HEK293 (cell line): Measurements from ENCODE around the gene ZBTB5.

Experiments
- CTCF ChIA-PET: fragments of 350-600 bp; formaldehyde crosslinking; extraction: SDS; loops from one replicate; lab custom pipeline; 2021; ENCODE audit warnings: antibody characterized with exemption; lab: Yijun Ruan, JAX
- POLR2A ChIA-PET: fragments of 300-600 bp; formaldehyde crosslinking; extraction: SDS; loops from one replicate; lab custom pipeline; 2020; ENCODE audit warnings: antibody characterized with exemption, inconsistent platforms; lab: Yijun Ruan, JAX
- H3K27ac ChIP-seq: fragments of 200-500 bp; sonication (Bioruptor generic); 2 replicates; pipeline ENCODE4 v1.5.1; 2014; ENCODE audit warnings: low read depth, low read length, control low read depth, inconsistent platforms; ENCODE audit errors: extremely low read depth
- H3K36me3 ChIP-seq, 2 experiments: fragments of 200-500 bp in 1 of 2; sonication (Bioruptor generic) in 1 of 2; 1 replicate in 1 of 2; 2 replicates in 1 of 2; pipeline ENCODE4 v1.5.1; 2014 to 2017; ENCODE audit warnings: inconsistent platforms in 2 of 2, low read length in 2 of 2; ENCODE audit not compliant: control insufficient read depth in 2 of 2, insufficient read depth in 1 of 2
- H3K4me1 ChIP-seq: fragments of 200-500 bp; sonication (Bioruptor generic); 2 replicates; pipeline ENCODE4 v1.5.1; 2014; ENCODE audit warnings: mild to moderate bottlenecking, low read length, inconsistent platforms; ENCODE audit not compliant: control insufficient read depth, insufficient read depth
- H3K4me3 ChIP-seq: 2 replicates; pipeline ENCODE4 v1.5.1; 2011; ENCODE audit warnings: low read depth, mild to moderate bottlenecking, control low read depth, low read length, moderate library complexity
- H3K9me3 ChIP-seq: fragments of 200-500 bp; sonication (Bioruptor generic); 2 replicates; pipeline ENCODE4 v1.5.1; 2014; ENCODE audit warnings: low read depth, low read length, inconsistent platforms; ENCODE audit not compliant: control insufficient read depth, insufficient read depth
- BCL6B ChIP-seq: fragments of 450-650 bp; formaldehyde crosslinking; IDR thresholded peaks from 2 replicates; pipeline ENCODE4 v1.5.1; 2017; ENCODE audit warnings: missing biosample characterization, missing genetic modification characterization
- GLIS1 ChIP-seq: fragments of 450-650 bp; formaldehyde crosslinking; IDR thresholded peaks from 2 replicates; pipeline ENCODE4 v1.5.1; 2016; ENCODE audit warnings: missing biosample characterization, missing genetic modification characterization
- HIC1 ChIP-seq: fragments of 450-650 bp; formaldehyde crosslinking; IDR thresholded peaks from 2 replicates; pipeline ENCODE4 v1.5.1; 2016; ENCODE audit warnings: missing biosample characterization, missing genetic modification characterization
- IKZF3 ChIP-seq: fragments of 450-650 bp; IDR thresholded peaks from 2 replicates; pipeline ENCODE4 v1.5.0; 2018; ENCODE audit warnings: missing biosample characterization, mild to moderate bottlenecking, missing genetic modification characterization, moderate library complexity
- KLF1 ChIP-seq: fragments of 450-650 bp; formaldehyde crosslinking; IDR thresholded peaks from 2 replicates; pipeline ENCODE4 v1.5.1; 2016; ENCODE audit warnings: missing biosample characterization, missing genetic modification characterization
- PRDM1 ChIP-seq: fragments of 450-650 bp; formaldehyde crosslinking; IDR thresholded peaks from 2 replicates; pipeline ENCODE4; 2016; ENCODE audit warnings: missing biosample characterization, missing genetic modification characterization
- PRDM10 ChIP-seq: fragments of 450-650 bp; formaldehyde crosslinking; IDR thresholded peaks from 2 replicates; pipeline ENCODE4 v1.5.1; 2016; ENCODE audit warnings: missing biosample characterization, missing genetic modification characterization
- PRDM6 ChIP-seq: fragments of 450-650 bp; formaldehyde crosslinking; IDR thresholded peaks from 2 replicates; pipeline ENCODE4 v1.5.1; 2017; ENCODE audit warnings: missing biosample characterization, missing genetic modification characterization
- SP7 ChIP-seq: fragments of 450-650 bp; formaldehyde crosslinking; IDR thresholded peaks from 2 replicates; pipeline ENCODE4 v1.5.1; 2016; ENCODE audit warnings: missing biosample characterization, missing genetic modification characterization
- WT1 ChIP-seq: fragments of 450-650 bp; formaldehyde crosslinking; IDR thresholded peaks from 2 replicates; pipeline ENCODE4 v1.5.1; 2016; ENCODE audit warnings: missing biosample characterization, missing genetic modification characterization
- ZBTB11 ChIP-seq: fragments of 450-650 bp; formaldehyde crosslinking; conservative IDR thresholded peaks from 2 replicates; pipeline ENCODE4 v1.5.1; 2016; ENCODE audit warnings: low read depth, missing biosample characterization, missing genetic modification characterization
- ZBTB17 ChIP-seq: fragments of 450-650 bp; formaldehyde crosslinking; IDR thresholded peaks from 2 replicates; pipeline ENCODE4 v1.5.1; 2016; ENCODE audit warnings: missing biosample characterization, missing genetic modification characterization
- ZBTB7A ChIP-seq: fragments of 450-650 bp; formaldehyde crosslinking; IDR thresholded peaks from 2 replicates; pipeline ENCODE4 v1.5.1; 2016; ENCODE audit warnings: low read depth, missing biosample characterization, missing genetic modification characterization
- ZEB2 ChIP-seq: fragments of 450-650 bp; formaldehyde crosslinking; IDR thresholded peaks from 2 replicates; pipeline ENCODE4 v1.5.1; 2016; ENCODE audit warnings: missing biosample characterization, missing genetic modification characterization
- ZIC2 ChIP-seq: fragments of 450-650 bp; formaldehyde crosslinking; IDR thresholded peaks from 2 replicates; pipeline ENCODE4 v1.5.1; 2016; ENCODE audit warnings: missing biosample characterization, missing genetic modification characterization
- ZNF114 ChIP-seq: fragments of 450-650 bp; formaldehyde crosslinking; IDR thresholded peaks from 2 replicates; pipeline ENCODE4 v1.5.0; 2017; ENCODE audit warnings: missing biosample characterization, missing genetic modification characterization
- ZNF335 ChIP-seq: fragments of 450-650 bp; formaldehyde crosslinking; conservative IDR thresholded peaks from 2 replicates; pipeline ENCODE4 v1.5.1; 2016; ENCODE audit warnings: missing biosample characterization, missing genetic modification characterization
- ZNF362 ChIP-seq: fragments of 450-650 bp; formaldehyde crosslinking; IDR thresholded peaks from 2 replicates; pipeline ENCODE4 v1.5.1; 2016; ENCODE audit warnings: missing biosample characterization, missing genetic modification characterization
- ZNF366 ChIP-seq: fragments of 450-650 bp; formaldehyde crosslinking; conservative IDR thresholded peaks from 2 replicates; pipeline ENCODE4 v1.5.1; 2016; ENCODE audit warnings: missing biosample characterization, missing genetic modification characterization

Gene ZBTB5

GRCh38 chr9:37471942-37472684, 6.9 kb upstream of the ZBTB5 start:
- Histone ChIP-seq H3K4me3 (peak overlapping the region; percentile 26), H3K4me1 (no peaks in the 10 kb centered on the region), H3K36me3 (no peaks in the 10 kb centered on the region), H3K27ac (no peak overlapping the region; the same call in 1 of the 2 replicates), H3K9me3 (no peaks in the 10 kb centered on the region)
- no peak for TF ChIP-seq KLF1 (tag by site-specific recombination)
- peak; percentile 63 for TF ChIP-seq ZBTB17 (tag by site-specific recombination)
- peak; percentile 80; the same call in 1 of the 2 replicates for TF ChIP-seq ZNF362 (tag by site-specific recombination)
- TF ChIP-seq PRDM1 = peak; percentile 96
- TF ChIP-seq ZNF114 (tag by site-specific recombination) = no peak
- TF ChIP-seq ZNF335 = peak; percentile 62
- peak; percentile 63 for TF ChIP-seq ZNF366 (tag by site-specific recombination)
- no peak for TF ChIP-seq ZBTB7A
- TF ChIP-seq BCL6B (tag by site-specific recombination) = peak; percentile 64
- peak; percentile 64 for TF ChIP-seq PRDM10 (tag by site-specific recombination)
- 0 out of 2 replicates have a peak, but pooled peaks have one; percentile 34 for TF ChIP-seq ZBTB11 (tag by site-specific recombination)
- TF ChIP-seq ZEB2 (tag by site-specific recombination) = 0 out of 2 replicates have a peak, but pooled peaks have one; percentile 43
- peak; percentile 46 for TF ChIP-seq PRDM6 (tag by site-specific recombination)
- 0 out of 2 replicates have a peak, but pooled peaks have one; percentile 15 for TF ChIP-seq ZIC2
- 0 out of 2 replicates have a peak, but pooled peaks have one; percentile 53 for TF ChIP-seq SP7
- peak; percentile 44; the same call in 1 of the 2 replicates for TF ChIP-seq GLIS1 (tag by site-specific recombination)
- peak; percentile 40; the same call in 1 of the 2 replicates for TF ChIP-seq IKZF3 (tag by site-specific recombination)
- TF ChIP-seq HIC1 (tag by site-specific recombination) = peak; percentile 71
- TF ChIP-seq WT1 (tag by site-specific recombination) = no peak
- POLR2A ChIA-PET = interaction anchor here (0.6 to 1.5 kb wide), 2 partner anchors 121 to 1142 kb away, joined by 3 to 8 read pairs; no protein-coding TSS in a partner anchor
- CTCF ChIA-PET = no interaction called here
